Natural killer cell treated with Interleukin-12 subunit alpha and Interleukin-12 subunit beta and Interleukin-15 and Interleukin-18, amount 100 ng/mL, for 72 hours (primary cell): ENCODE data around the gene ANXA4. TPM values are rescaled to one million over a fixed set of nuclear protein-coding genes. Genes with fewer than 3 reads are reported as not detected.

Experiments
- ATAC-seq, 2 donors: fragments of 150-1000 bp; cut with Tn5 transposase in 1 of 2; sonication (Bioruptor Pico), chemical (Tn5 transposase) in 1 of 2; 2 replicates each; pipeline ENCODE4 v1.10.0; 2021
- DNase-seq: peaks from one replicate; pipeline ENCODE4 v3.0.0; 2022; ENCODE audit warnings: low spot score
- H3K27ac Mint-ChIP-seq, 2 donors: 1 replicate in 1 of 2; 2 replicates in 1 of 2; pipeline ENCODE4 v1.8.0; 2022; ENCODE audit warnings: mixed read lengths in 2 of 2, mild to moderate bottlenecking in 1 of 2, moderate library complexity in 1 of 2
- H3K27me3 Mint-ChIP-seq, 2 donors: 1 replicate in 1 of 2; 2 replicates in 1 of 2; pipeline ENCODE4 v1.8.0; 2022; ENCODE audit warnings: mixed read lengths in 2 of 2
- H3K36me3 Mint-ChIP-seq: one replicate; pipeline ENCODE4 v1.8.0; 2022; ENCODE audit warnings: mixed read lengths
- H3K4me1 Mint-ChIP-seq, 2 donors: 1 replicate in 1 of 2; 2 replicates in 1 of 2; pipeline ENCODE4 v1.8.0; 2022; ENCODE audit warnings: low read depth in 2 of 2, mixed read lengths in 2 of 2, mild to moderate bottlenecking in 1 of 2
- H3K4me3 Mint-ChIP-seq: one replicate; pipeline ENCODE4 v1.8.0; 2022; ENCODE audit warnings: mixed read lengths
- H3K9me3 Mint-ChIP-seq: 2 replicates; pipeline ENCODE4 v1.8.0; 2022; ENCODE audit warnings: mixed read lengths
- total RNA-seq, 2 donors: library from RNA; stranded (reverse); gene quantifications; one replicate each; pipeline ENCODE4 v1.2.3, GENCODE V29; 2022

Gene ANXA4
- total RNA-seq, 2 donors from 2014 or later: 15.2 to 21.7 TPM

GRCh38 chr2:69784228-69784627 lies 42.3 kb downstream of the ANXA4 start:
- Mint-ChIP-seq H3K27ac (no peak overlapping the region), H3K4me3 (no peak overlapping the region), H3K36me3 (no peaks in the 10 kb centered on the region), H3K9me3 (no peaks in the 10 kb centered on the region), H3K4me1 (peaks cover 7 to 21% of the 10 kb centered on the region in 2 donors), H3K27me3 (no peaks in the 10 kb centered on the region)
- ATAC-seq (no peak), DNase-seq (no peak)

GRCh38 chr2:69785358-69785757 lies 43.4 kb downstream of the ANXA4 start:
- no peak for ATAC-seq
- Mint-ChIP-seq H3K4me1 (peaks cover 16 to 28% of the 10 kb centered on the region in 2 donors), H3K27ac (no peak overlapping the region), H3K36me3 (no peaks in the 10 kb centered on the region), H3K4me3 (no peak overlapping the region), H3K9me3 (no peaks in the 10 kb centered on the region), H3K27me3 (no peaks in the 10 kb centered on the region)
- no peak for DNase-seq

GRCh38 chr2:69786052-69786560 lies 44.2 kb downstream of the ANXA4 start:
- H3K27me3 Mint-ChIP-seq: no peaks in the 10 kb centered on the region
- H3K36me3 Mint-ChIP-seq: no peaks in the 10 kb centered on the region
- H3K27ac Mint-ChIP-seq: no peak overlapping the region
- H3K9me3 Mint-ChIP-seq: no peaks in the 10 kb centered on the region
- no peak overlapping the region for H3K4me3 Mint-ChIP-seq
- ATAC-seq: no peak
- DNase-seq: no peak
- H3K4me1 Mint-ChIP-seq: peaks cover 12 to 23% of the 10 kb centered on the region in 2 donors

- H3K36me3 Mint-ChIP-seq: no peaks in the 10 kb centered on the region
- DNase-seq (no peak), ATAC-seq (no peak)
- H3K27ac Mint-ChIP-seq: no peak overlapping the region
- H3K4me3 Mint-ChIP-seq: no peak overlapping the region
- H3K9me3 Mint-ChIP-seq: no peaks in the 10 kb centered on the region
- H3K27me3 Mint-ChIP-seq: no peaks in the 10 kb centered on the region
- H3K4me1 Mint-ChIP-seq: peaks cover 12 to 20% of the 10 kb centered on the region in 2 donors
Observed at GRCh38 chr2:69789175-69789721, 47.3 kb downstream of the ANXA4 start.

GRCh38 chr2:69789772-69790600 lies 48.1 kb downstream of the ANXA4 start:
- Mint-ChIP-seq H3K27me3 (no peaks in the 10 kb centered on the region), H3K4me1 (peaks cover 12 to 20% of the 10 kb centered on the region in 2 donors), H3K4me3 (peak overlapping the region; percentile 77), H3K36me3 (no peaks in the 10 kb centered on the region), H3K9me3 (no peaks in the 10 kb centered on the region), H3K27ac (peak overlapping the region; percentile 40 to 77)
- DNase-seq: no peak
- ATAC-seq: no peak

GRCh38 chr2:69790601-69790959 lies 48.6 kb downstream of the ANXA4 start:
- no peak for DNase-seq
- Mint-ChIP-seq H3K4me3 (no peak overlapping the region), H3K27ac (peak overlapping the region; percentile 40 to 77), H3K36me3 (no peaks in the 10 kb centered on the region), H3K27me3 (no peaks in the 10 kb centered on the region), H3K9me3 (no peaks in the 10 kb centered on the region), H3K4me1 (peaks cover 12 to 20% of the 10 kb centered on the region in 2 donors)
- no peak for ATAC-seq

- H3K27ac Mint-ChIP-seq: no peak overlapping the region
- ATAC-seq: no peak
- no peaks in the 10 kb centered on the region for H3K36me3 Mint-ChIP-seq
- H3K27me3 Mint-ChIP-seq: no peaks in the 10 kb centered on the region
- H3K9me3 Mint-ChIP-seq: no peaks in the 10 kb centered on the region
- H3K4me1 Mint-ChIP-seq: peaks cover 12 to 20% of the 10 kb centered on the region in 2 donors
- no peak for DNase-seq
- H3K4me3 Mint-ChIP-seq: no peak overlapping the region
Observed at GRCh38 chr2:69791045-69791444, 49.1 kb downstream of the ANXA4 start.

GRCh38 chr2:69796174-69796573 lies 54.2 kb downstream of the ANXA4 start:
- ATAC-seq (no peak), DNase-seq (no peak)
- H3K36me3 Mint-ChIP-seq: no peaks in the 10 kb centered on the region
- H3K4me1 Mint-ChIP-seq: peaks cover 19 to 31% of the 10 kb centered on the region in 2 donors
- no peaks in the 10 kb centered on the region for H3K27me3 Mint-ChIP-seq
- H3K4me3 Mint-ChIP-seq: no peak overlapping the region
- no peaks in the 10 kb centered on the region for H3K9me3 Mint-ChIP-seq
- no peak overlapping the region for H3K27ac Mint-ChIP-seq

GRCh38 chr2:69797235-69797634 lies 55.3 kb downstream of the ANXA4 start:
- H3K27me3 Mint-ChIP-seq: no peaks in the 10 kb centered on the region
- DNase-seq (no peak), ATAC-seq (no peak)
- H3K27ac Mint-ChIP-seq: no peak overlapping the region
- H3K36me3 Mint-ChIP-seq: no peaks in the 10 kb centered on the region
- peaks cover 23 to 31% of the 10 kb centered on the region in 2 donors for H3K4me1 Mint-ChIP-seq
- H3K9me3 Mint-ChIP-seq: no peaks in the 10 kb centered on the region
- peak overlapping the region; percentile 83 for H3K4me3 Mint-ChIP-seq

- ATAC-seq (no peak), DNase-seq (no peak)
- peak overlapping the region; percentile 53 to 86 for H3K27ac Mint-ChIP-seq
- H3K36me3 Mint-ChIP-seq: no peaks in the 10 kb centered on the region
- H3K4me1 Mint-ChIP-seq: peaks cover 24 to 31% of the 10 kb centered on the region in 2 donors
- no peaks in the 10 kb centered on the region for H3K27me3 Mint-ChIP-seq
- H3K9me3 Mint-ChIP-seq: no peaks in the 10 kb centered on the region
- peak overlapping the region; percentile 83 for H3K4me3 Mint-ChIP-seq
Observed at GRCh38 chr2:69797836-69798289, 55.9 kb downstream of the ANXA4 start.

GRCh38 chr2:69798290-69798908 lies 56.5 kb downstream of the ANXA4 start:
- no peak for DNase-seq

GRCh38 chr2:69798909-69799526 lies 57.1 kb downstream of the ANXA4 start:
- ATAC-seq: peak in 1 of 2 donors; percentile 31
- no peaks in the 10 kb centered on the region for H3K36me3 Mint-ChIP-seq
- peak overlapping the region; percentile 53 to 86 for H3K27ac Mint-ChIP-seq
- no peak for DNase-seq
- no peaks in the 10 kb centered on the region for H3K27me3 Mint-ChIP-seq
- peaks cover 31 to 37% of the 10 kb centered on the region in 2 donors for H3K4me1 Mint-ChIP-seq
- peak overlapping the region; percentile 83 for H3K4me3 Mint-ChIP-seq
- no peaks in the 10 kb centered on the region for H3K9me3 Mint-ChIP-seq

More at GRCh38 chr2:69798290-69798908, 56.5 kb downstream of the ANXA4 start:
- Mint-ChIP-seq H3K9me3 (no peaks in the 10 kb centered on the region), H3K27me3 (no peaks in the 10 kb centered on the region), H3K4me1 (peaks cover 27 to 34% of the 10 kb centered on the region in 2 donors), H3K4me3 (peak overlapping the region; percentile 83), H3K36me3 (no peaks in the 10 kb centered on the region), H3K27ac (peak overlapping the region; percentile 53 to 86)
- peak in 1 of 2 donors; percentile 24 for ATAC-seq

- ATAC-seq (no peak), DNase-seq (no peak)
- H3K9me3 Mint-ChIP-seq: no peaks in the 10 kb centered on the region
- peaks cover 36 to 41% of the 10 kb centered on the region in 2 donors for H3K4me1 Mint-ChIP-seq
- H3K27ac Mint-ChIP-seq: no peak overlapping the region
- no peaks in the 10 kb centered on the region for H3K27me3 Mint-ChIP-seq
- no peaks in the 10 kb centered on the region for H3K36me3 Mint-ChIP-seq
- no peak overlapping the region for H3K4me3 Mint-ChIP-seq
Observed at GRCh38 chr2:69801745-69802290, 59.9 kb downstream of the ANXA4 start.
